ENCODE data around the gene EFHD1.
"Not testable (repeated sequence)": the region's sequence is repeated elsewhere in the genome, so short reads cannot be mapped to it uniquely, and the experiment has no call there.

EFHD1 gene

DNA sequence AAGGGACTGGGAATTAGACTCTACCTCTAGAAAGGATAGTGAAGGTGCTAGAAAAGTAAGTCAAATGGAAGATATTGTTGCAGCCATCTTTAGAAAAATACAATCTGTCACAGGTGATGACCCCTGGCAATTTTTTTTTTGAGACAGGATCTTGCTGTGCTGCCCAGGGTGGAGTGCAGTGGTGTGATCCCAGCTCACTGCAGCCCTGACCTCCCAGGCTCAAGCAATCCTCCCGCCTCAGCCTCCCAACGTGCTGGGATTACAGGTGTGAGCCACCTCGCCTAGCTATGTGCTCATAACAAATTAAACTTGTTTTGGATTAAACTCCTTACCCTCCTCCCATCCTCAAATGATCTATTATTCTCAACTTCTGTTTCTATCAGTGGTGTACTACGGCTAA is 59.9 kb downstream of the EFHD1 start:
- TF ChIP-seq JUND (IDR thresholded peaks at IDR 0.05; ENCODE audit: low read depth), result no peak
- in situ Hi-C loops (cut with HindIII; ENCODE audit: low pct_unique_long_range_greater_than_20kb, low sequenced_read_pairs), result no loop called here
- DNase-seq (ENCODE audit: low read depth in 1 of 2, low spot score in 1 of 2), result no peak

DNA sequence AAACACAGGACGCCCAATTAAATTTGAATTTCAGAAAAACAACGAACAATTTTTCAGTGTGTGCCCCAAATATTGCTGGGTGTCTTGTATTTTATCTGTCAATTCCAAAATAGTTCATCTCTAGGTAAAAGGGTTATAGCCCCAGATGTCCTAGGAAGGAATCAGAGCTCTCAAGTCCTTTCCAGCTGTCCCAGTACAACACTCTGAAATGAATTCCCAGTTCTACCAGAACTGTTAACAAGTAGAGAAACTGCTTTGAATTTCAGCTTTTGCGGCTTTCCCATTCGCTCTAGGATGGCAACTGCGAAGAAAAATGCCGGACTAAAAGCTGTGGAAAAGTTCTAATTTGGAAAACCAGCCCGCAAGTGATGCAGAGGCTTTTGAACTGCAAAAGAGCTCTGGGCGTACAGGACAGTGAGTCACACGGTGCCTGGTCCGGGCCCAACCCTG is 63.2 kb downstream of the EFHD1 start:
- no peak for TF ChIP-seq JUND (IDR thresholded peaks at IDR 0.05; ENCODE audit: low read depth)
- in situ Hi-C loops (cut with HindIII; ENCODE audit: low pct_unique_long_range_greater_than_20kb, low sequenced_read_pairs), result no loop called here
- no peak for DNase-seq (ENCODE audit: low read depth in 1 of 2, low spot score in 1 of 2)

DNA sequence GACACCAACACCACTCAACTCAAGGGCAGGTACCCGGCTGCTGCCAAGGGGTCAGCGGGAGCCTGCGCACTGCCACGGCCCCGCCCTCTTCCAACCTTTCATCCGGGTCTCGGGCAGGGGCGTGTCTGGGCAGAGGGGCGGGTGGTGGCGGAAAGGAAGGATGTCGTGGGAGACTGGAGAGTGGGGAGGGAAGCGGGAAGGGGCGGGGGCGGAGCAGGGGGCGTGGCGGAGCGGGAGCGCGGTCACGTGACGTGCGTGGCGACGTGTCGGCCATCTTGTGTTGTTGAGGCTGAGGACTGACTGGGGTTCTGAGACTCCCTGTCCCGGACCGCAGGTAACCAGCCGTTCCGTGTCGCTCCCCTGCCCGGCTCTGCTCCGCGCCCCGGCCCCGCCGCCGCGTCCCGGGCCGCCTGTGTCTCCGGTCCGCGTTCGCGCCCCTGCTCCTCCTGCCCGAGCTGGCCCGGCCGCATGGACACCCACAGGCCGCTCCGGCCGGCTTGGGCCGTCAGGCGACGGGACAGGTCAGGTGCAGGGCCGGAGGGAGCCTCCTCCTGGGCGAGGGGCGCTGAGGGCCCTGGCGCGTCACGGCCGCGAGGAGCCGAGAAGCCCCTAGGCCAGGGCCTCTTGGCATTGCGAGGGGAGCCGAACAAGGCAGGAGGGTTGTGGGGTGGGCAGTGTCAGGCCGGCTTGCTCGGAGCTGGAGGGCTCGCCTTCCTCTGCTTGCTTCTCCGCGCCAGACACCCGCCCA is 63.8 kb downstream of the EFHD1 start, which contains the start of gene GIGYF2:
Gene GIGYF2 (plus strand): TSS at position 273 of the 748 bp plus-strand sequence. CDS start 37,867 bp downstream, outside the sequence.
- in situ Hi-C loops (cut with HindIII; ENCODE audit: low pct_unique_long_range_greater_than_20kb, low sequenced_read_pairs), result no loop called here

DNA sequence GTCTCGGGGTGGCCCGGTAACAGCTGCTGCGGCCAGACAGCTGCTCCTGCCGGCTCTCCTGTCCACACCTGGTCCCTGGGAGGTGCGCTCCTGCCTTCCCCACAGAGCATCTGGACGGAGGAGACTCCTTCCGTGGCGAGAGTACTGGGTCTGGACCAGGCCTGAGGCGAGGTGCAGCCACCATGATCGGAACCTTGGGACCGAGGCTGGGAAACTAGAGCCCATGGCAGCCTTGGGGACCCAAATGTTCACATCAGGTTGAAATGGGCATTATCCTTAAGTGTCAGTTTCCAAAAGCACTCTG is 64.4 kb downstream of the EFHD1 start:
- TF ChIP-seq JUND (IDR thresholded peaks at IDR 0.05; ENCODE audit: low read depth), result no peak
- peak in 1 of 2 experiments; percentile 13 for DNase-seq (ENCODE audit: low read depth in 1 of 2, low spot score in 1 of 2)
- in situ Hi-C loops (cut with HindIII; ENCODE audit: low pct_unique_long_range_greater_than_20kb, low sequenced_read_pairs), result no loop called here

More for the DNA sequence above, 63.8 kb downstream of the EFHD1 start, which contains the start of gene GIGYF2:
- peak; percentile 72 to 97 for DNase-seq (ENCODE audit: low read depth in 1 of 2, low spot score in 1 of 2)
- TF ChIP-seq JUND (IDR thresholded peaks at IDR 0.05; ENCODE audit: low read depth), result no peak

DNA sequence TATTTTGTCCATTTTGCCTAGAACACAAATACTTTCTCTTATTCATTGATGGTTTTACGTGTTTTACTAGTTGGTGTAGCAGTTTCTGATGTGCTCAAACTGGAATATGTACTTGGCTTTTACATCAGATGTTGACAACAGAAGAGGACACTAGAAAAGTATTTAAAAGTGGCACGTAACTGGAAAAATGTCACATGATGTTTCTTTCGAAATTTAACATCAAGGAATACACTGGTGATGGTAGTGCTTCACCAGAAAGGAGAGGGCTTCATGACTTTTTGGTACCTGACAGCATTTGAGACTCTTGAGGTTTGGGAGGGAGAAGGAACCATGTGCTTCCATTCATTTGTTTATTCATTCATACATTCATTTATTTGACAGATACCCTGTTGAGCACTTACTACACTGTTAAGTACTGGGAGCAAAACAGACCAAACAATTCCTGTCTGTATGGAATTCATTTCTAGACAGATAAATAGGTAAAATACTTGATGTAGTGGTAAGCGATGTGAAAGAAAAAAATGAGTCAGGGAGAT is 65.2 kb downstream of the EFHD1 start:
- TF ChIP-seq JUND (IDR thresholded peaks at IDR 0.05; ENCODE audit: low read depth), result no peak
- in situ Hi-C loops (cut with HindIII; ENCODE audit: low pct_unique_long_range_greater_than_20kb, low sequenced_read_pairs), result no loop called here

DNA sequence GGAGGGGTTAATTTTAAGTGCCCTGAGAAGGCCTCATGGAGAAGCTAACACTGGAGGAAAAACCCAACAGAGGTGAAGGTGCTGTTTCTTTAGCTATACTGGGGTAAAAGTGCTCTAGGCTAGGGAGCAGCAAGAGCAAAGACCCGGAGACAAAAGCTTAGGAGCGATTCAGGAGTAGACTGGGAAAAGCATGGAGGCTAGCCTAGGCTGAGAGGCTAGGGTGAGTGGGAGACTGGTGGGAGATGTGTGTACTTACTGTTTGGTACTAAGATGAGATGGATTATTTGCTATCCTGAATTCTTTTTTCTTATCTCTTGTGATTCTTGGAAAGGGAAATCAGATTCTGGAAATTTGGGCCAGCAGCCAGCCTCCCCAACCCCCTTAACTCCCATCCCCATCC is 65.7 kb downstream of the EFHD1 start:
- DNase-seq (ENCODE audit: low read depth in 1 of 2, low spot score in 1 of 2), result no peak
- no peak for TF ChIP-seq JUND (IDR thresholded peaks at IDR 0.05; ENCODE audit: low read depth)
- in situ Hi-C loops (cut with HindIII; ENCODE audit: low pct_unique_long_range_greater_than_20kb, low sequenced_read_pairs), result no loop called here

More for the DNA sequence above, 65.2 kb downstream of the EFHD1 start:
- DNase-seq (ENCODE audit: low read depth in 1 of 2, low spot score in 1 of 2), result no peak

DNA sequence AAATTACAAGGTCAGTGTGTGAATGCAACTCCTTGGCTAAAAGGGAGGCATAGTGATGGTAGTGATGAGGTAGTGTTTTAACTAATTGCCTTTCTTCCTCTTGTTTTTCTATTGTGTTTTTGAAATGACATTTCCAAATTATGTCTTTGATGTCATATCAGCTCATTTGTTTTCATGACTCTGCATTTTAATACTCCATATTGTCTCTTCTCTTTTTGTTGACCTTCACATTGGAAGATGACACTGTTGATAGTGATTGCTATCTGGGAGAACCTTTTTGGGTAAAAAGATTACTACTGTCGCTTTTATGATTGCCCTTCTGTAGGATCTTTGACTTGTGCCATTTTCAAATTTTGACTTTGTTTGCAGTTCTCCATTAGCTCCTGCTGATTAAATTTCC is 66.8 kb downstream of the EFHD1 start:
- no peak for TF ChIP-seq JUND (IDR thresholded peaks at IDR 0.05; ENCODE audit: low read depth)
- in situ Hi-C loops (cut with HindIII; ENCODE audit: low pct_unique_long_range_greater_than_20kb, low sequenced_read_pairs), result no loop called here
- no peak for DNase-seq (ENCODE audit: low read depth in 1 of 2, low spot score in 1 of 2)

DNA sequence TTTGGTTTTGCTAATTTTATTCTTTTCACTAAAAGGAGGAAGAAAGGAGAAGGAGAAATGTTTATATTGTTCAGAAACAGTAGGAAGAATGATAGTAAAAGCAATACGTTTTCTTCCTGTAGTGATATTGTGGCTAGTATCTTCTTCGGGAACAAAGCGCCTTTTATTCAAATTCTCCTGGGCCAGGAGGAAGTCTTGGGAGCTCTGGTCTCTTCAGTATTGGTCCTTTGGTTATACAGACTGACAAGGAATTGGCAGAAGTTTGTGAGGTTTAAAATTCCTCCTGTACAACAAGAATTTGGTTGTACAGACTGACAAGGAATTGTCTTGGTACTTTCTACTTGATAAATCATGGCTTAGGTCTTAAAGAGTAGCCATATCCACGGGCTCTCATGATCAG is 73.7 kb downstream of the EFHD1 start:
- no peak for DNase-seq (ENCODE audit: low read depth in 1 of 2, low spot score in 1 of 2)
- in situ Hi-C loops (cut with HindIII; ENCODE audit: low pct_unique_long_range_greater_than_20kb, low sequenced_read_pairs), result no loop called here
- no peak for TF ChIP-seq JUND (IDR thresholded peaks at IDR 0.05; ENCODE audit: low read depth)

DNA sequence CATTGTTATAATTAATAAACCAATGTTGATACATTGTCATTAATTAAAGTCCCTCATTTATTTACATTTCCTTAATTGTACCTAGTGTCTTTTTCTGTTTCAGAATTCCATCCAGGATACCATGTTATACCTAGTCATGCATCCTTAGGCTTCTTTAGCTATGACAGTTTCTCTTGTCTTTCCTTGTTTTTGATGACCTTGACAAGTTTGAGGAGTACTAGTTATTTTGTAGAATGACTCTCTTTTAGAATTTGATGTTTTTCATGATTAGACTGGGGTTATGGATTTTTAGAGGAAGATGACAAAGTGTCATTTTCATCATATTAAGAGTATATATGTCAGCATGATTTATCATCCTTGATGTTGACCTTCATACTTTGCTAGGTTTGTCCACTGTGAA is 80.1 kb downstream of the EFHD1 start:
- in situ Hi-C loops (cut with HindIII; ENCODE audit: low pct_unique_long_range_greater_than_20kb, low sequenced_read_pairs), result no loop called here
- no peak for DNase-seq (ENCODE audit: low read depth in 1 of 2, low spot score in 1 of 2)
- no peak for TF ChIP-seq JUND (IDR thresholded peaks at IDR 0.05; ENCODE audit: low read depth)

DNA sequence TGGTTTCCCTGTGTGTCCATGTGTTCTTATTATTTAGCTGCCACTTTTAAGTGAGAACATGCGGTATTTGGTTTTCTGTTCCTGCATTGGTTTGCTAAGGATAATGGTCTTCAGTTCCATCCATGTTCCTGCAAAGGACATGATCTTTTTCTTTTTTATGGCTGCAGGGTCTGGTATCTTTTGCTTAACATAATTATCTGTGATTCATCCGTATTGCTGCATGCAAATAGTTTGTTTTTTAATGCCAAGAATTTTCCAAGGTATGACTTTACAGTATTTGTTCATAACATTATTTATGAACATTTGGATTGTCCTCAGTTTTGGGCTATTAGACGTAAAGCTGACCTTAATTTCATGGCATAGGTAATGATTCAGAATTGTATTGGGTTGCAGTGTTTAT is 81.6 kb downstream of the EFHD1 start:
- no peak for DNase-seq (ENCODE audit: low read depth in 1 of 2, low spot score in 1 of 2)
- no peak for TF ChIP-seq JUND (IDR thresholded peaks at IDR 0.05; ENCODE audit: low read depth)
- in situ Hi-C loops (cut with HindIII; ENCODE audit: low pct_unique_long_range_greater_than_20kb, low sequenced_read_pairs), result no loop called here

DNA sequence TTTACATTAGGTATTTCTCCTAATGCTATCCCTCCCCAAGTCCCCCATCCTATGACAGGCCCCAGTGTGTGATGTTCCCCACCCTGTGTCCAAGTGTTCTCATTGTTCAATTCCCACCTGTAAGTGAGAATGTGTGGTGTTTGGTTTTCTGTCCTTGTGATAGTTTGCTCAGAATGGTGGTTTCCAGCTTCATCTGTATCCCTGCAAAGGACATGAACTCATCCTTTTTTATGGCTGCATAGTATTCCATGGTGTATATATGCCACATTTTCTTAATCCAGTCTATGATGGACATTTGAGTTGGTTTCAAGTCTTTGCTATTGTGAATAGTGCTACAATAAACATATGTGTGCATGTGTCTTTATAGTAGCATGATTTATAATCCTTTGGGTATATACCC is 86.7 kb downstream of the EFHD1 start:
- in situ Hi-C loops (cut with HindIII; ENCODE audit: low pct_unique_long_range_greater_than_20kb, low sequenced_read_pairs); DNase-seq (ENCODE audit: low read depth in 1 of 2, low spot score in 1 of 2): not testable (repeated sequence)

DNA sequence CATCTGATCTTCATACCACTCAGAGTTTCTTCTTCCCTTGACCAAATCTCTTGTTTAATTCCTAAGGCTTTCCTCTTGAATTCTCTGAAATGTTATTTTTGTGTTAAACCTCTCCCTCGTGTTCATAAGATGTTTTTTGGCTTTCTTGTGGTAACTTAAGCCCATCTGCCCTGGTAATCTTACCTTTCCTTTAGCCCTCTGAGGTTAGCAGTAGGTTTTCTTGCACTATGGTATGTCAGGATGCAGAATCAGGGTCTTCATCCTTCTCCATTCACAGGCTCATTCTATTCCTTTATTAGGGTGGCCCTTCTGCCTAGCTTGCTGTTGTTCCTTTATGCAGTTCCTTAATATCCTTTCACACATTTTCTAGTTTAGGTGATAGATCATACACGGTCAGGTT is 87.9 kb downstream of the EFHD1 start:
- TF ChIP-seq JUND (IDR thresholded peaks at IDR 0.05; ENCODE audit: low read depth), result no peak
- no peak for DNase-seq (ENCODE audit: low read depth in 1 of 2, low spot score in 1 of 2)
- in situ Hi-C loops (cut with HindIII; ENCODE audit: low pct_unique_long_range_greater_than_20kb, low sequenced_read_pairs), result no loop called here

DNA sequence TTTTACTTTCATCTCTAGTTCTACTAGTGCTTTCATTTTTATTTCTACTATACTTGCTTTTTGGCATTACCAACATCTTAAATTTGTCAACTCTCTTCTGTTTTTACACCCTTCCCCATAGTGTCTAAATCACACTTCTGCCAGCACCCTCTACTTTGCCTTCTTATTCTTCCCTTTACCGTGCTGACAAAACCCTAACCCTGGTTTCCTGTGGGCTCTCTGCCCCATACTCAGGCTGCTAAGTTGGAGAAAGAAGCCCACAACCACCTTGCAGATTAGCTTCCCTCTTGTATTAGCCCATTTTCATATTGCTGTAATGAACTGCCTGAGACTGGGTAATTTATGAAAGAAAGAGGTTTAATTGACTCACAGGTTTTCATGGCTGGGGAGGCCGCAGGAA is 88.5 kb downstream of the EFHD1 start:
- DNase-seq (ENCODE audit: low read depth in 1 of 2, low spot score in 1 of 2), result no peak
- in situ Hi-C loops (cut with HindIII; ENCODE audit: low pct_unique_long_range_greater_than_20kb, low sequenced_read_pairs), result no loop called here
- TF ChIP-seq JUND (IDR thresholded peaks at IDR 0.05; ENCODE audit: low read depth), result no peak

DNA sequence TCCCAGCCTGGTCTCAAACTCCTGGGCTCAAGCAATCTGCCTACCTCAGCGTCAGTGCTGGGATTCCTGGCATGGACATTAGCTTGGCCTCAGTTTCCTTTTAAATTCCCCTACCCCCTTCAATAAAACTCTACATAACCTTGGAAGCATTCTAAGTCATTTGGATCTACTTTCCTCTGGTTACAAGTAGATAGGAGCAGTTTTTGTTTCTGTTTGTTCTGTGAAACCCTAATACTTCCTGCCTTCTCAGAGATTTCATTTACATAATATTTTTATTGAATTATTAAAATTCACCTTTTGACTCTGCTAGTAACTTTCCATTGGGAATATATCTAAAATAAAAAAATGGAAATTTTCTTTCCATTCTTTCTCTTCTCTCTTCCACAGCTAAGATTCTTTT is 89.6 kb downstream of the EFHD1 start:
- DNase-seq (ENCODE audit: low read depth in 1 of 2, low spot score in 1 of 2), result no peak
- in situ Hi-C loops (cut with HindIII; ENCODE audit: low pct_unique_long_range_greater_than_20kb, low sequenced_read_pairs), result no loop called here
- no peak for TF ChIP-seq JUND (IDR thresholded peaks at IDR 0.05; ENCODE audit: low read depth)

Data from T47D (cell line).